A673 (cell line): Measurements from ENCODE around the gene LIN7B.
"Not testable (repeated sequence)": the region's sequence is repeated elsewhere in the genome, so short reads cannot be mapped to it uniquely, and the experiment has no call there.

Experiments
- EZH2 ChIP-seq: fragments of 200-600 bp; sonication (generic); IDR thresholded peaks from 2 replicates; pipeline ENCODE4 v1.6.1; 2017; ENCODE audit warnings: borderline replicate concordance, low read depth, mild to moderate bottlenecking, mixed read lengths, antibody characterized with exemption, low read length; ENCODE audit not compliant: poor library complexity, severe bottlenecking
- TF ChIP-seq, protein P1 (sequence below): fragments of 300-800, 200-600 bp; sonication (generic); conservative IDR thresholded peaks from 2 replicates; pipeline ENCODE4 v1.5.1; 2017; ENCODE audit warnings: low read depth, mild to moderate bottlenecking, antibody characterized with exemption, low read length, moderate library complexity, mixed read lengths

DNA sequence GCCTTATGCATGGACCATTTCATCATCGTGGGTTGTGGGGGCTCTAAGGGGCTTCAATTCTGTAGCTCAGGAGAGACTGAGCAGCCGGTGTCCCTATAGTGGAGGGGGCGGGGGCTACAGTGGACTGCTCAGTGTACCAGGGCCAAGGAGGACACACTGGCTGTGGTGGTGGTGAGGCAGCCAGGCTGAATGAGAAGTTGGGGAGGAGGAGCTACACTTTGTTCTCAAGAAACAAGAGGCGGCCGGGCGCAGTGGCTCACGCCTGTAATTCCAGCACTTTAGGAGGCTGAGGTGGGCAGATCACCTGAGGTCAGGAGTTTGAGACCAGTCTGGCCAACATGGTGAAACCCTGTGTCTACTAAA is 32.2 kb downstream of the LIN7B start:
- TF ChIP-seq, protein P1, sequence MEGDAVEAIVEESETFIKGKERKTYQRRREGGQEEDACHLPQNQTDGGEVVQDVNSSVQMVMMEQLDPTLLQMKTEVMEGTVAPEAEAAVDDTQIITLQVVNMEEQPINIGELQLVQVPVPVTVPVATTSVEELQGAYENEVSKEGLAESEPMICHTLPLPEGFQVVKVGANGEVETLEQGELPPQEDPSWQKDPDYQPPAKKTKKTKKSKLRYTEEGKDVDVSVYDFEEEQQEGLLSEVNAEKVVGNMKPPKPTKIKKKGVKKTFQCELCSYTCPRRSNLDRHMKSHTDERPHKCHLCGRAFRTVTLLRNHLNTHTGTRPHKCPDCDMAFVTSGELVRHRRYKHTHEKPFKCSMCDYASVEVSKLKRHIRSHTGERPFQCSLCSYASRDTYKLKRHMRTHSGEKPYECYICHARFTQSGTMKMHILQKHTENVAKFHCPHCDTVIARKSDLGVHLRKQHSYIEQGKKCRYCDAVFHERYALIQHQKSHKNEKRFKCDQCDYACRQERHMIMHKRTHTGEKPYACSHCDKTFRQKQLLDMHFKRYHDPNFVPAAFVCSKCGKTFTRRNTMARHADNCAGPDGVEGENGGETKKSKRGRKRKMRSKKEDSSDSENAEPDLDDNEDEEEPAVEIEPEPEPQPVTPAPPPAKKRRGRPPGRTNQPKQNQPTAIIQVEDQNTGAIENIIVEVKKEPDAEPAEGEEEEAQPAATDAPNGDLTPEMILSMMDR, result not testable (repeated sequence)
- TF ChIP-seq EZH2, result not testable (repeated sequence)
